ENCODE data around the gene GAREM1.

GAREM1 gene

GRCh38 chr18:32401621-32402020, 69.1 kb downstream of the GAREM1 start:
- TF ChIP-seq CTCF (conservative IDR thresholded peaks at IDR 0.05; ENCODE audit: low read depth, low read length) = no peak
- no peak overlapping the region for H3K4me3 ChIP-seq (ENCODE audit: low read depth, low read length)
- no peak for DNase-seq (ENCODE audit: low read depth)

GRCh38 chr18:32393407-32393806, 77.3 kb downstream of the GAREM1 start:
- no peak for TF ChIP-seq CTCF (conservative IDR thresholded peaks at IDR 0.05; ENCODE audit: low read depth, low read length)
- DNase-seq (ENCODE audit: low read depth) = no peak
- no peak overlapping the region for H3K4me3 ChIP-seq (ENCODE audit: low read depth, low read length)

- no peak overlapping the region for H3K4me3 ChIP-seq (ENCODE audit: low read depth, low read length)
- TF ChIP-seq CTCF (conservative IDR thresholded peaks at IDR 0.05; ENCODE audit: low read depth, low read length) = no peak
- DNase-seq (ENCODE audit: low read depth) = no peak
Measured at GRCh38 chr18:32391126-32391525, 79.6 kb downstream of the GAREM1 start.

GRCh38 chr18:32389858-32390257, 80.8 kb downstream of the GAREM1 start:
- TF ChIP-seq CTCF (conservative IDR thresholded peaks at IDR 0.05; ENCODE audit: low read depth, low read length) = no peak
- DNase-seq (ENCODE audit: low read depth) = no peak
- no peak overlapping the region for H3K4me3 ChIP-seq (ENCODE audit: low read depth, low read length)

GRCh38 chr18:32389191-32389590, 81.5 kb downstream of the GAREM1 start:
- TF ChIP-seq CTCF (conservative IDR thresholded peaks at IDR 0.05; ENCODE audit: low read depth, low read length) = no peak
- H3K4me3 ChIP-seq (ENCODE audit: low read depth, low read length) = no peak overlapping the region
- no peak for DNase-seq (ENCODE audit: low read depth)

- DNase-seq (ENCODE audit: low read depth) = no peak
- no peak for TF ChIP-seq CTCF (conservative IDR thresholded peaks at IDR 0.05; ENCODE audit: low read depth, low read length)
- no peak overlapping the region for H3K4me3 ChIP-seq (ENCODE audit: low read depth, low read length)
Measured at GRCh38 chr18:32386471-32386870, 84.2 kb downstream of the GAREM1 start.

- no peak overlapping the region for H3K4me3 ChIP-seq (ENCODE audit: low read depth, low read length)
- no peak for TF ChIP-seq CTCF (conservative IDR thresholded peaks at IDR 0.05; ENCODE audit: low read depth, low read length)
- DNase-seq (ENCODE audit: low read depth) = peak; percentile 97
Measured at GRCh38 chr18:32383050-32383819, 87.4 kb downstream of the GAREM1 start.

Data from choroid plexus epithelial cell (primary cell).